HepG2 (cell line): Measurements from ENCODE around the gene PAQR7. TPM values are rescaled to one million over a fixed set of nuclear protein-coding genes. Genes with fewer than 3 reads are reported as not detected.

Experiments
- EED ChIP-seq: sonication (generic); formaldehyde crosslinking; IDR thresholded peaks from 2 replicates; pipeline ENCODE4 v1.5.0; 2020; ENCODE audit warnings: mild to moderate bottlenecking, missing genetic modification reagents
- GABPA ChIP-seq, 2 experiments: IDR thresholded peaks; 2 replicates each; pipeline ENCODE4 v1.6.1; 2011 to 2016; ENCODE audit warnings: low read depth in 2 of 2, low read length in 1 of 2, missing biosample characterization in 1 of 2, missing genetic modification characterization in 1 of 2
- GFI1 ChIP-seq: sonication (generic); formaldehyde crosslinking; IDR thresholded peaks from 2 replicates; pipeline ENCODE4 v1.5.0; 2020; ENCODE audit warnings: missing genetic modification reagents, mild to moderate bottlenecking, borderline replicate concordance
- NFATC3 ChIP-seq: sonication (generic); formaldehyde crosslinking; IDR thresholded peaks from 2 replicates; pipeline ENCODE4 v1.5.1; 2020; ENCODE audit warnings: mild to moderate bottlenecking, missing genetic modification reagents
- RNF2 ChIP-seq: fragments of 450-650 bp; conservative IDR thresholded peaks from 2 replicates; pipeline ENCODE4 v1.6.1; 2016; ENCODE audit warnings: low read depth
- U2AF1 ChIP-seq: fragments of 200-400 bp; formaldehyde crosslinking; optimal IDR thresholded peaks from 2 replicates; pipeline ENCODE3; 2017; ENCODE audit warnings: mild to moderate bottlenecking, low read depth, low read length
- YEATS4 ChIP-seq: sonication (generic); formaldehyde crosslinking; IDR thresholded peaks from 2 replicates; pipeline ENCODE4 v1.4.0; 2020; ENCODE audit warnings: missing genetic modification reagents, borderline replicate concordance
- ZMYM4 ChIP-seq: sonication (generic); formaldehyde crosslinking; IDR thresholded peaks from 2 replicates; pipeline ENCODE4 v1.8.1; 2023; ENCODE audit warnings: mild to moderate bottlenecking, missing genetic modification reagents
- ZNF205 ChIP-seq: IDR thresholded peaks from 2 replicates; pipeline ENCODE4 v1.6.1; 2018; ENCODE audit warnings: missing biosample characterization, missing genetic modification reagents
- ZNF432 ChIP-seq: sonication (generic); formaldehyde crosslinking; IDR thresholded peaks from 2 replicates; pipeline ENCODE4 v1.5.0; 2020; ENCODE audit warnings: missing genetic modification reagents, mild to moderate bottlenecking, borderline replicate concordance
- ZNF614 ChIP-seq: IDR thresholded peaks from 2 replicates; pipeline ENCODE4 v1.6.1; 2018; ENCODE audit warnings: missing biosample characterization, missing genetic modification reagents, inconsistent platforms, borderline replicate concordance
- polyA plus RNA-seq, 8 experiments: library from polyadenylated mRNA; depleted of rRNA in 3 of 8; stranded (reverse) in 7 of 8; unstranded in 1 of 8; fragments of >200 nt; fragmentation: Illumina TruSeq in 4 of 8; extraction: Trizol in 4 of 8; gene quantifications; 2 replicates each; pipeline versions ENCODE4 v1.2.1 to v1.2.3, GENCODE V29; 2011 to 2016; ENCODE audit warnings: low read depth in 4 of 8, missing spikeins in 1 of 8, mixed read lengths in 1 of 8; ENCODE audit not compliant: insufficient read depth in 1 of 8
- total RNA-seq, 5 experiments: library from RNA; depleted of rRNA; stranded (reverse); fragments of >200 nt; fragmentation: Illumina TruSeq; extraction: Trizol; gene quantifications; 2 replicates each; pipeline ENCODE4 v1.2.3, GENCODE V29; 2016; ENCODE audit warnings: low read depth in 1 of 5
- TF ChIP-seq, protein P1 (sequence below): sonication (generic); formaldehyde crosslinking; IDR thresholded peaks from 2 replicates; pipeline ENCODE4 v1.5.0; 2020; ENCODE audit warnings: mild to moderate bottlenecking, missing genetic modification reagents, borderline replicate concordance
- TF ChIP-seq, protein P2 (sequence below): conservative IDR thresholded peaks from 2 replicates; pipeline ENCODE4 v1.6.1; 2018; ENCODE audit warnings: missing genetic modification reagents
- TF ChIP-seq, protein P3 (sequence below): sonication (generic); formaldehyde crosslinking; IDR thresholded peaks from 2 replicates; pipeline ENCODE4 v1.4.0; 2020; ENCODE audit warnings: missing genetic modification reagents

Gene PAQR7
- total and polyA plus RNA-seq, 2 of the 13 experiments (the other 11 are each of a cell fraction or from before 2014, with no cell fraction given): 13.2 to 16.6 TPM

DNA sequence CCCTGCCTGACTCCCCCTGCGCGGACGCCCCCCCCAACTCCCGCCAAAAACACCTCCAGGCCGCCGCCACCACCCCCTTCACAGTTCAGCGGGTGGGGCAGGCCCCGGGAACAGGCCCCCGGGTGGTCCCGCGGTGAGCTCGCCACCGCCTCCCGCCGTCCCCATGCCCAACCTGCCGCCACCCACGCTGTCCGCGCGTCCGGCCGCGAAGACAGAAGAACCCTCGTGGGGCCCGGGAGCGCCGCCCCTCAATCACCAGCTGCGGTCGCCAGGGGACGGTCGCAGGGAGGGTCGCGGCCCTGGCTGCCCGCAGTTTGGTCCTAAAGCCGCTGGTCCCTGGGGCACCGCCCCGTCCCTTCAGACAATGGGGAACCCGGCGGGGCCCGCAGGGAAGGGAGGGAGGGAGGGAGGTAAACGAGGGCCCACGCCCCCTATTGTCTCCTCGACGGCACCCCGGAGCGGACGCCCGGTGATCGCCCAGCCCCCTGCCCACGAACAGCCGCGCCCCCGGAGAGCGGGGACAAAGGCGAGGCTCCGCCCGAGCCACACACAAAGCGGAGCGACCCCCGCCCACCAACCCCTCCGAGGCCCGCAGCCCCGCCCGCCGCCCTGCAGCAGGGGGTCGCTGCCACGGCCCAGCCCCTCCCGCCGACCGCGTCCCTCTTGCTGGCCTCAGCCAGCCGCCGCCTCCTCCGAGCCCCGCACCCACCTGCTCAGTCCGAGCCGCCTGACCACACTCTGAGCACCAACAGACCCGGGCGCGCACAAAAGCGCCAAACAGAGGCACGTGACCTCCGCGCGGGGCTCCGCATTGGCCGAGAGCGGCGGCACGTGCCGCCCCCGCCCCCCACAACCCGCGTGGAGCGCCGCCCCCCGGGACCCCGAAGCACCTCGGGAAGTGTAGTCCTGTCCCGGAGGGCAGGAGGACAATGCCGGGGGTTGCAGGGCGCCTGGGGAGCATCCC lies 30.5 kb upstream of the PAQR7 start, which contains the start of gene STMN1 (continued):
- TF ChIP-seq, protein P1, sequence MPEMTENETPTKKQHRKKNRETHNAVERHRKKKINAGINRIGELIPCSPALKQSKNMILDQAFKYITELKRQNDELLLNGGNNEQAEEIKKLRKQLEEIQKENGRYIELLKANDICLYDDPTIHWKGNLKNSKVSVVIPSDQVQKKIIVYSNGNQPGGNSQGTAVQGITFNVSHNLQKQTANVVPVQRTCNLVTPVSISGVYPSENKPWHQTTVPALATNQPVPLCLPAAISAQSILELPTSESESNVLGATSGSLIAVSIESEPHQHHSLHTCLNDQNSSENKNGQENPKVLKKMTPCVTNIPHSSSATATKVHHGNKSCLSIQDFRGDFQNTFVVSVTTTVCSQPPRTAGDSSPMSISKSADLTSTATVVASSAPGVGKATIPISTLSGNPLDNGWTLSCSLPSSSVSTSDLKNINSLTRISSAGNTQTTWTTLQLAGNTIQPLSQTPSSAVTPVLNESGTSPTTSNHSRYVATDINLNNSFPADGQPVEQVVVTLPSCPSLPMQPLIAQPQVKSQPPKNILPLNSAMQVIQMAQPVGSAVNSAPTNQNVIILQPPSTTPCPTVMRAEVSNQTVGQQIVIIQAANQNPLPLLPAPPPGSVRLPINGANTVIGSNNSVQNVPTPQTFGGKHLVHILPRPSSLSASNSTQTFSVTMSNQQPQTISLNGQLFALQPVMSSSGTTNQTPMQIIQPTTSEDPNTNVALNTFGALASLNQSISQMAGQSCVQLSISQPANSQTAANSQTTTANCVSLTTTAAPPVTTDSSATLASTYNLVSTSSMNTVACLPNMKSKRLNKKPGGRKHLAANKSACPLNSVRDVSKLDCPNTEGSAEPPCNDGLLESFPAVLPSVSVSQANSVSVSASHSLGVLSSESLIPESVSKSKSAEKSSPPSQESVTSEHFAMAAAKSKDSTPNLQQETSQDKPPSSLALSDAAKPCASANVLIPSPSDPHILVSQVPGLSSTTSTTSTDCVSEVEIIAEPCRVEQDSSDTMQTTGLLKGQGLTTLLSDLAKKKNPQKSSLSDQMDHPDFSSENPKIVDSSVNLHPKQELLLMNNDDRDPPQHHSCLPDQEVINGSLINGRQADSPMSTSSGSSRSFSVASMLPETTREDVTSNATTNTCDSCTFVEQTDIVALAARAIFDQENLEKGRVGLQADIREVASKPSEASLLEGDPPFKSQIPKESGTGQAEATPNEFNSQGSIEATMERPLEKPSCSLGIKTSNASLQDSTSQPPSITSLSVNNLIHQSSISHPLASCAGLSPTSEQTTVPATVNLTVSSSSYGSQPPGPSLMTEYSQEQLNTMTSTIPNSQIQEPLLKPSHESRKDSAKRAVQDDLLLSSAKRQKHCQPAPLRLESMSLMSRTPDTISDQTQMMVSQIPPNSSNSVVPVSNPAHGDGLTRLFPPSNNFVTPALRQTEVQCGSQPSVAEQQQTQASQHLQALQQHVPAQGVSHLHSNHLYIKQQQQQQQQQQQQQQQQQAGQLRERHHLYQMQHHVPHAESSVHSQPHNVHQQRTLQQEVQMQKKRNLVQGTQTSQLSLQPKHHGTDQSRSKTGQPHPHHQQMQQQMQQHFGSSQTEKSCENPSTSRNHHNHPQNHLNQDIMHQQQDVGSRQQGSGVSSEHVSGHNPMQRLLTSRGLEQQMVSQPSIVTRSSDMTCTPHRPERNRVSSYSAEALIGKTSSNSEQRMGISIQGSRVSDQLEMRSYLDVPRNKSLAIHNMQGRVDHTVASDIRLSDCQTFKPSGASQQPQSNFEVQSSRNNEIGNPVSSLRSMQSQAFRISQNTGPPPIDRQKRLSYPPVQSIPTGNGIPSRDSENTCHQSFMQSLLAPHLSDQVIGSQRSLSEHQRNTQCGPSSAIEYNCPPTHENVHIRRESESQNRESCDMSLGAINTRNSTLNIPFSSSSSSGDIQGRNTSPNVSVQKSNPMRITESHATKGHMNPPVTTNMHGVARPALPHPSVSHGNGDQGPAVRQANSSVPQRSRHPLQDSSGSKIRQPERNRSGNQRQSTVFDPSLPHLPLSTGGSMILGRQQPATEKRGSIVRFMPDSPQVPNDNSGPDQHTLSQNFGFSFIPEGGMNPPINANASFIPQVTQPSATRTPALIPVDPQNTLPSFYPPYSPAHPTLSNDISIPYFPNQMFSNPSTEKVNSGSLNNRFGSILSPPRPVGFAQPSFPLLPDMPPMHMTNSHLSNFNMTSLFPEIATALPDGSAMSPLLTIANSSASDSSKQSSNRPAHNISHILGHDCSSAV (CRISPR knock-in tag): no peak
- TF ChIP-seq GABPA (IDR thresholded peaks at IDR 0.05; ENCODE audit: low read depth, low read length) (no peak), GABPA (CRISPR knock-in tag; IDR thresholded peaks at IDR 0.05; ENCODE audit: low read depth) (no peak), EED (CRISPR knock-in tag) (no peak; the same call in 1 of the 2 replicates), ZMYM4 (CRISPR knock-in tag) (peak; percentile 33; the same call in 1 of the 2 replicates), ZNF432 (CRISPR knock-in tag) (no peak), GFI1 (CRISPR knock-in tag) (no peak), RNF2 (no peak), ZNF205 (CRISPR knock-in tag) (no peak), ZNF614 (no peak), NFATC3 (CRISPR knock-in tag) (no peak), YEATS4 (CRISPR knock-in tag) (peak; percentile 45; the same call in 1 of the 2 replicates), U2AF1 (peak; percentile 40)
- TF ChIP-seq, protein P2, sequence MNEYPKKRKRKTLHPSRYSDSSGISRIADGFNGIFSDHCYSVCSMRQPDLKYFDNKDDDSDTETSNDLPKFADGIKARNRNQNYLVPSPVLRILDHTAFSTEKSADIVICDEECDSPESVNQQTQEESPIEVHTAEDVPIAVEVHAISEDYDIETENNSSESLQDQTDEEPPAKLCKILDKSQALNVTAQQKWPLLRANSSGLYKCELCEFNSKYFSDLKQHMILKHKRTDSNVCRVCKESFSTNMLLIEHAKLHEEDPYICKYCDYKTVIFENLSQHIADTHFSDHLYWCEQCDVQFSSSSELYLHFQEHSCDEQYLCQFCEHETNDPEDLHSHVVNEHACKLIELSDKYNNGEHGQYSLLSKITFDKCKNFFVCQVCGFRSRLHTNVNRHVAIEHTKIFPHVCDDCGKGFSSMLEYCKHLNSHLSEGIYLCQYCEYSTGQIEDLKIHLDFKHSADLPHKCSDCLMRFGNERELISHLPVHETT (CRISPR knock-in tag): no peak
- TF ChIP-seq, protein P3, sequence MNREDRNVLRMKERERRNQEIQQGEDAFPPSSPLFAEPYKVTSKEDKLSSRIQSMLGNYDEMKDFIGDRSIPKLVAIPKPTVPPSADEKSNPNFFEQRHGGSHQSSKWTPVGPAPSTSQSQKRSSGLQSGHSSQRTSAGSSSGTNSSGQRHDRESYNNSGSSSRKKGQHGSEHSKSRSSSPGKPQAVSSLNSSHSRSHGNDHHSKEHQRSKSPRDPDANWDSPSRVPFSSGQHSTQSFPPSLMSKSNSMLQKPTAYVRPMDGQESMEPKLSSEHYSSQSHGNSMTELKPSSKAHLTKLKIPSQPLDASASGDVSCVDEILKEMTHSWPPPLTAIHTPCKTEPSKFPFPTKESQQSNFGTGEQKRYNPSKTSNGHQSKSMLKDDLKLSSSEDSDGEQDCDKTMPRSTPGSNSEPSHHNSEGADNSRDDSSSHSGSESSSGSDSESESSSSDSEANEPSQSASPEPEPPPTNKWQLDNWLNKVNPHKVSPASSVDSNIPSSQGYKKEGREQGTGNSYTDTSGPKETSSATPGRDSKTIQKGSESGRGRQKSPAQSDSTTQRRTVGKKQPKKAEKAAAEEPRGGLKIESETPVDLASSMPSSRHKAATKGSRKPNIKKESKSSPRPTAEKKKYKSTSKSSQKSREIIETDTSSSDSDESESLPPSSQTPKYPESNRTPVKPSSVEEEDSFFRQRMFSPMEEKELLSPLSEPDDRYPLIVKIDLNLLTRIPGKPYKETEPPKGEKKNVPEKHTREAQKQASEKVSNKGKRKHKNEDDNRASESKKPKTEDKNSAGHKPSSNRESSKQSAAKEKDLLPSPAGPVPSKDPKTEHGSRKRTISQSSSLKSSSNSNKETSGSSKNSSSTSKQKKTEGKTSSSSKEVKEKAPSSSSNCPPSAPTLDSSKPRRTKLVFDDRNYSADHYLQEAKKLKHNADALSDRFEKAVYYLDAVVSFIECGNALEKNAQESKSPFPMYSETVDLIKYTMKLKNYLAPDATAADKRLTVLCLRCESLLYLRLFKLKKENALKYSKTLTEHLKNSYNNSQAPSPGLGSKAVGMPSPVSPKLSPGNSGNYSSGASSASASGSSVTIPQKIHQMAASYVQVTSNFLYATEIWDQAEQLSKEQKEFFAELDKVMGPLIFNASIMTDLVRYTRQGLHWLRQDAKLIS (CRISPR knock-in tag): no peak
